ENCODE measurements around the gene NPY1R.

The NPY1R gene

GRCh38 chr4:163332526-163333406 lies at the start of gene NPY1R:
NPY1R (minus strand) TSS chr4:163332596; CDS start chr4:163326554, 6,042 bp downstream.
- DNase-seq (ENCODE audit: low read depth in 2 of 2): peak; percentile 26 to 30

DNA sequence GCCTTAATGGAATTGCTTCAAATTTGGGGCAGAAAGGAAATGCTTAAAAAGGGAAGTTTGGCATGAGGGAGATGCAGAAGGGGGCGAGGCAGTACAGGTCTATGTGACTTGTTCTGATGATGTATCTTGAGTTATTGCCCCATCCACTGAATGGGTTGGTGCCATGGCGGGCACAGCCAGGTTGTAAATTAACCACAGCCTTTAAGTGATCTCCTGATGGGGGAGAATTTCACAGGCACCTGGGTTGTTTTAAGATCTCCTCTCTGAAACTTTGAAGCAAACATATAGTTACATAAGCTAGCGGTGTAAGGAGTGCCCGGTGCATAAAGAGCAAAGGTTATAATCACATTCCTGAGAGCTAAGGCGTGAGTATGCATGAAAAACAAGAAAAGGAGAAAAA lies 48.3 kb upstream of the NPY1R start:
- no peak for DNase-seq (ENCODE audit: low read depth in 2 of 2)

DNA sequence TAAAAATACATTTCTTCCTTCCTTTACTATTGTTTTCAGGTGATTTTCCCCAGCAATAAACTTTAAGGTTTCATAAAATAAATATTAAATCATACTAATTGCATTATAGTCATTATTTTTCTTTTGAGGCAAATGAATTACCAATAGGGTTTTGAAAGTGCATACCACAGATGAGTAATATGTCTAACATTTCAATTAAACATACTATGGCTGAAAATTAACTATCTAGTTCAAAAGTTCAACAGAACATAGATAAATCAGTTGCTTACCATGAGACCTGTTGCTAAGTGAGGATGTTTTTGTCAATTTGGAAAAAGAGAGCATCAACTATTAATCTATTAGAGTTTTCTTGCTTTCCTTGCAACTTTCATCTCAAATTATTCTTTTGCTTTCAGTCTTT lies 46.3 kb upstream of the NPY1R start:
- no peak for DNase-seq (ENCODE audit: low read depth in 2 of 2)

GRCh38 chr4:163372029-163372428 lies 39.6 kb upstream of the NPY1R start:
- DNase-seq (ENCODE audit: low read depth in 2 of 2): no peak

- no peak for DNase-seq (ENCODE audit: low read depth in 2 of 2)
These were observed 35.3 kb upstream of the NPY1R start for GRCh38 chr4:163367651-163368050.

DNA sequence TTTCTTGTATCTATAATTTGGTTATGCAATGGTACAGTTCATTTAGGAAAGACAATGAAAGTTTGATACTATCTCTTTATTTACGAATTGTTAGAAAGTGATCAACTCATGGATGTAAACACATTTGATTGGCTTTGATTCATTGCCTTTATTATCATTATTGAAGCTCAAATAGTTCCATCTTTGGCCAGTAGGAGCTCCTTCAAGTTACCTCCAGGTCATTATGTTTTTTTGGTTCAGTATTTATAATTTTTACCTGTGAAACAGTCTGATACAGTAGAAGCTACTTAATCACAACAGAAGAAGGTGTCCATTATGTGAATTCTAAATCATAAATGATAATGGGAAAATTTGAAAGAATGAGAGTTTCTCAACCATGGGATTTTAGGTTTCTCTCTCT lies 23.7 kb upstream of the NPY1R start:
- DNase-seq (ENCODE audit: low read depth in 2 of 2): no peak

DNA sequence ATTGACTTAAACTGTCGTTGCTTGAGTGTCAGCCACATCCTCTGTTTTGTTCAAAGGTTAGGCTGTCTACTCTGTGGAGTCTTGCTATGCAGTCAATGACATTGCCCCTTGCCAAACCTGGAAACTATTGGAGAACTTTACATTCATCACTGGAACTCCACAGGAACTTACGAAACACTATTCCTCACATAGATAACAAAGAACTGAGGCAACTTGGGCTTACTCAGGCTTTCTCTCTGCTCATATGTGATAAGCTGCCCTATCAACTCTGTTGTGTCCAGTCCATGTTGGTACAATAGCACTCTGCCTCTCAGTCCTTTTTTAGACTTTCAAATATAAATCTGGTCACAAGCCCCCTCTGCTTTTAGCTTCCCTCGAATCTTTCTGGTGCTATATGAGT lies 20.7 kb upstream of the NPY1R start:
- no peak for DNase-seq (ENCODE audit: low read depth in 2 of 2)

GRCh38 chr4:163350672-163351071 lies 18.3 kb upstream of the NPY1R start:
- DNase-seq (ENCODE audit: low read depth in 2 of 2): no peak

DNA sequence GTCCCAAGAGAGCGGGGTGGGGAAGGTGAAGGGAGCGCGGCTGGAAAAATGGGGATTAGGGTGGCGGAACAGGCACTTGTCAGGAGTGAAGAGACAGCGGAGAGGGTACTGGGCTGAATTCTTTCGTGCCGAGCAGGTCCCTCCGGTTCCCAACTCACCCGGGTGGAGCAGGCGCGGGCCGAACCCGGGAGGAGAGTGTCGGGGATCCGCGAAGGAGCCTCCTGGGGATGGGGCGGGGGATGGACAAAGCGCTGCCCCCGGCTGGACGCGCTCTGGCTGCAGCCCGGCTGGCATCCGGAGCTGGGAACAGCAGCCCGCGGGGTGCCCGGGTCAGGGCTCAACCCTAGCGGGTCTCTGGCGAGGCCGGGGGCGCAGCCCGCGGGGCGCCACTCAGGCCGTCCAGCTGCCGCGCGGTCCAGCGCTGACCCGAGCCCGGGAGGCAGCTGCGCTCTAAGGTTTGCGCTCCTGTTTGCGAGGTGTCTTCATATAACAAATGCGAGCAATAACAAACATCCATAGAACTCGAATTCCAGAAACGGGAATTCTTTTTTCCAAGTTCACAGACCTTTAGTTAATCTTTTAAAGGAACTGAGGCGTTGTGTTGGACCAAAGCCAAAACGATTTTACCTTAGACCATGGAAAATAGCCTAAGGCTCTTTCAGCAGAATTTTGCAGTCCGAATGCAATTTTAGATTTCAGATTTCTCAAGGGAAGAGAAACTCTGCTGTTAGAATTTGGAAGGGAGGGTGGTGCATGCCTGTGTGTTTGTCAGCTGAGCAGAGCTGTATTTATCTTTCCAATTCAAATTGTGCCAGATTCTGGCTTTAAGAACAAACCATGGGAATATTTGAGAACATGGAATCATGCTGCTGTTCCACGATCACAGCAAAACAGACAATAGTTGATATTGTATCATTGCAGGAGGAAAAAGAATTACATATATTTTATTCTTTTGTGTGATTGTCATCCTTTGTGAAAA lies 12.0 kb upstream of the NPY1R start:
- DNase-seq (ENCODE audit: low read depth in 2 of 2): no peak

- DNase-seq (ENCODE audit: low read depth in 2 of 2): no peak
These were observed 11.3 kb upstream of the NPY1R start, which contains the start of gene NPY5R for GRCh38 chr4:163343604-163344146. NPY5R (plus strand) TSS chr4:163343892; CDS start chr4:163350274, 6,382 bp downstream.

GRCh38 chr4:163335384-163335783 lies 3.0 kb upstream of the NPY1R start:
- DNase-seq (ENCODE audit: low read depth in 2 of 2): no peak

DNA sequence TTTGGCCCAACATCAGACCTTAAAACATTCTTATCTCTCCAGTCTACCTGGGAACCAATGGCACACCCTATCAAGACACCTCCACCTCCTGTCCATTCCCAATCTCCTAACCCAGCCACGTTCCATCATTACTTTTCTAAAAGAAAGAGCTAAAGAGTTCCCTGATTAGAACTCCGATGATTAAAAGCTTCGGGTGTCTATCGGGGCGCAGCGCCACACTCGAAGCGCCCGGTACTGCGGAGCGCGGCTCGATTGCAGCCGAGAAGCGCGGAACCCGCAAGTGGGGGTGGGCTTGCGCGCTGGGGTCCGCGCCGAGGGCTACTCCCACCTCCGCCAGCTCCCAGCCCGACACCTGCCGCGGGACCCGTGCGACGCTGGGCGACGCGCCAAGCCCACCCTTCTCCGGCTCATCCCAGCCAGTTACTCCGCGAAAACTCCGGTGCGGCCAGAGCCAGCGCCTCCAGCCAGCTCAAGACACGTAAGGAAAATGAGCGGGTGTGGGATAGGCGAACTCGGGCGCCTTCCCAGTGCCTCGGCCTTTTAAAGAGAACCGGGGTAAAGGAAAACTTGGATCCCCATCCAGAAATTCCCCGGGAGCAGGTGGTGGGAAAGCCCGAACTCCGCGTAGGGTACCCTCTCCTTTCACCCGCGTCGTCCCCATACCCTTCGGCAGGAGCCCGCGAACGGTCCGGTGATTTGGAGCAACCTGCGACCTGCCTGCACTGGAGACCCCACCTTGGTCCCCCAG lies 593 bp downstream of the NPY1R start:
- DNase-seq (ENCODE audit: low read depth in 2 of 2): no peak

DNA sequence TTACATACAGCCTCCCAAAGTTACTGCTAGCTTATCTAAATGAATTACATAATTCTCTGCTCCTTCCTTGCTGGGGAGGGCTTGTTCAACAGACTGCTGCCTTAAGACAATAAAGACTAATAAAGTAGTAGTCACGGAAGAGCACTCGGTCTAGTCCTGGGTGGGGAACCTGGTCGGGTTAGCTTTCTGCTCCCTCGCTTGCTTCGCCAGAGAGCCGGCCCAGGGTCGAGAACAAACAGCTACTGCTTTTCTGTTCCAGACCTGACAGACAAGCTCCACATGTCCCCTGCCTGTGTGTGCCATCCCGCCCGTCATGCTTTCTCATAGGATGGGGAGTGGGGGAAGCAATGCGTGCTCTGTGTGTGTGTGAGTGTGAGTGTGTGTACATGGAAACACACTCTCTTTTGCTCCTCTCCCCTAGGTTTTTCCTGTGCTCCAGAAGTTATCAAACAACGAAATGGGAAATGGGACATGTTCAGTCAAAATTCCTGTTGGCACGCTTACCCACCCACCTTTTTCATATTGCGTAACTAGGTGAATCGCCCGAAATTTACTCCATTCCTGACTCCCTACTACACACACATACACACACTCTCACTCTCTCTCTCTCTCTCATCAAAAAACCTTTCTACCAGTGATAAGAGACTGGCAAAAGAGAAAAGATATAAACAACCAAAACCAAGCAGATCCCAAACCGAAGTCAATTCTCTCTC lies 1.3 kb downstream of the NPY1R start:
- no peak for DNase-seq (ENCODE audit: low read depth in 2 of 2)

GRCh38 chr4:163317110-163317509 lies 15.3 kb downstream of the NPY1R start:
- no peak for DNase-seq (ENCODE audit: low read depth in 2 of 2)

DNA sequence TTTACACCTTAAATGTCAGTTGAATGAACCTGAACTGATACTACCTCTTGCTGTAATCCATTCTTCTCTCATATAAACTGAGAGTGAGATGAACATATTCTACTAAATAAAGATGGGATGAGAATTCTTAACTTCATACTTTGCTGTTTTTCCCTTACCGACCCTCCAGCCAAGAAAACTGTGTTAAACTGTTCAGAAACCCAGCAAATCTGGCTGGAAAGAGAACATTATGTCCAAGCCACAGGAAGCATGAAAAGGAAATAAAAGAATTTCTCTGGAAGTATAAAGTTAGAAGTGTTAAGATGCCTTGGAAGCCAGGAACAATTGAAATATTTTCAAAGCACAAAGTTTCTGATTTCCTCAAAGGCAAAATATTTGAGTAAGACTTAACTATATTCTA lies 22.9 kb downstream of the NPY1R start:
- no peak for DNase-seq (ENCODE audit: low read depth in 2 of 2)

DNA sequence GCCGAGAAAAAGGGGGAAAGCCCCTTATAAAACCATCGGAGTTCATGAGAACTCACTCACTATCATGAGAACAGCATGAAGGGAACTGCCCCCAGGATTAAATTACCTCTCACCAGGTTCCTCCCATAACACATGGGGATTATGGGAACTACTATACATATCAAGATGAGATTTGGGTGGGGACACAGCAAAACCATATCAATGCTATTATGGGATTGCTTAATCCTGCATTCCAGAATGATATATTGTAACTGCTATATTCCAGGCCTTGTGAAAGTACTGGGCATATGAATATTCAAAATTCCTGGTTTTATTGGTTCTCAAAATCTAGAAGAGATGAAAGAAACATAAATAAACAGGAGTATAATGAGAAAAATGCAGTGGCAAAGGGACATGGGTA lies 29.3 kb downstream of the NPY1R start:
- DNase-seq (ENCODE audit: low read depth in 2 of 2): no peak

GRCh38 chr4:163300445-163300844 lies 32.0 kb downstream of the NPY1R start:
- no peak for DNase-seq (ENCODE audit: low read depth in 2 of 2)

DNA sequence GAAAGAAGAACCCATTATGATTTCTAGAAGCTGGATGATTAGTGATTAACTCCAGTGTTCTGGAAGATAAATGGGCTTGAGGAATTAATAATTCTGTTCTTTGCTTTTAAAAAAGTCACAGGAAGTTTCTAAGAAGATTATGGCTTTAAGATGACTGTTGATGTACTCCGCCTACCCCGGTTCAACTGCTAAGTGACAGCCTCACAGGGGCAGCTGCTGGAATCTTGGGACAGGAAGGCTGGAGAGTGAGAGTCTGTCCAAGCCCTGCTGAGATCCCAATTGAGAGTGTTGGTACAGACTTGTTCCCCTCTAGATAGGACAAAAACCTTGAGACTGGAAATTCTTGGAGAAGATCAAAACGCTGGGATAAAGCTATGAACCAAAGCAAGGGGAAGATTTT lies 37.3 kb downstream of the NPY1R start:
- DNase-seq (ENCODE audit: low read depth in 2 of 2): no peak

GRCh38 chr4:163284304-163284703 lies 48.1 kb downstream of the NPY1R start:
- DNase-seq (ENCODE audit: low read depth in 2 of 2): no peak

GRCh38 chr4:163280703-163281519 lies 51.5 kb downstream of the NPY1R start:
- no peak for DNase-seq (ENCODE audit: low read depth in 2 of 2)
